ENCODE results near the gene SRSF4.
"Not testable (repeated sequence)": the region's sequence is repeated elsewhere in the genome, so short reads cannot be mapped to it uniquely, and the experiment has no call there.

Gene SRSF4

DNA sequence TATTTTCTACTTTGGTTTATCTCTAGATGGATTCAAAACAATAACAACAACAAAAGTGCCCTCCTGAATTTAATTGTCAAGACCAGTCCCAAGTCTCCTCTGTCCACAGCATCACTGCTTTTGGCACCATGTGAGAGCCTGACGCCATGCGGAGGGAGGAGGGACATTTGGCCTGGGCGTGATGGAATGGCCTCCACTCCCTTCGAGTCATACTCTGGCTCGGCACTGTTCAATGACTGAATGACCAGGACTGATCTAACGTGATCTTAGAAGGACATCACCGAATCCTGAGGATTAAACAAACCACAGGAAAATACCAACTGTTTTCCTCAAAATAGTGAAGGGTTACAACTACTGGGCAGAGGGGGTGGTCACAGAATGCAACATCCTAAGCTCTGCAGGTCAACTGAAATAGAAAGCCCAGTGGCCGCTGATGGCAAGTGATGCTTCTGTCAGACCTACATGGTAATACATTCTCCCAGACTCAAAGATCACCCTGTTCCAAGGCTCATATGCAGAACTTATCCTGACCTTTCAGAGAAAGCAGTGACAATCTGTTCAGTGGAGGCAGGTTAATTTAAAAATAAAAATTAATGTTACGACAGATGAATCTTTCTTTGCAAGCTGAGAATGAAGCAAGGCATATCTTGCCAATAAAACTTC, 19.1 kb downstream of the SRSF4 start:
- DNase-seq (ENCODE audit: low read depth), result no peak

DNA sequence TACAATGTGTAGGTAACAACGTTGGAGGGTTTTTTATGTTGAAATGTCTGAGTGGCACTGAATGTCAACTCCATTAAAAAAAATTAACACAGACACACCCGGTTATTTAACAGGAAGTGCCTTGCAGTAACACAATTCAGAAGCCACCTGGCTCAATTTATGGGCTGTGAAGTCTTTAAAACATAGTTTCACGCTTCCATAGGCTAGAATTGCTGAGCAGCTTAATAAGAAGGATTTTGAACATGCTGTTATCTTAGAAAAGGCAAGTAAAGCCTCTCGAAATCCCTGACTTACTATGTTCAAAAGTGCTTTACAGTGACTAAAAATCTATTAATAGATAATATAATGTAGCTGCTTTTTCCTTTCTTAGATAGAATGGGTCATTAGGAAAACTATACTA, 19.7 kb downstream of the SRSF4 start:
- DNase-seq (ENCODE audit: low read depth), result no peak

DNA sequence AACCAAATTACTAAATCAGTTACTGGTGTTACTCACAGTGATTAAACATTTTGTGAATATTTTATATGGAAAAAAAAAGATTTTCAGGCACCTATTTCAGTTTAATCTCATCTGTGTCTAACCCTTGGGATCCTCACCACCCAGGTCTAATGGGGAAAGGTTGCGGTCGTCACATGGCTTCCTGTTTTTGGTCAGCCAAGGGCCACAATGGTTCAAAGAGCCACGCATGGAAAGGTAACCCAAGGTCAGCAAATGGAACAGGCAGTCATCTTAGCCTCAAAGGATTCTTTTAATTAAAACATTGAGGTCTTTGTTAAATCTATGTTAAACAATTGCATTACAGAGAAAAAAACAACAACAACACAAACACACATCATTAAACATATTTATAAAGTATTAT, 21.9 kb downstream of the SRSF4 start:
- no peak for DNase-seq (ENCODE audit: low read depth)

DNA sequence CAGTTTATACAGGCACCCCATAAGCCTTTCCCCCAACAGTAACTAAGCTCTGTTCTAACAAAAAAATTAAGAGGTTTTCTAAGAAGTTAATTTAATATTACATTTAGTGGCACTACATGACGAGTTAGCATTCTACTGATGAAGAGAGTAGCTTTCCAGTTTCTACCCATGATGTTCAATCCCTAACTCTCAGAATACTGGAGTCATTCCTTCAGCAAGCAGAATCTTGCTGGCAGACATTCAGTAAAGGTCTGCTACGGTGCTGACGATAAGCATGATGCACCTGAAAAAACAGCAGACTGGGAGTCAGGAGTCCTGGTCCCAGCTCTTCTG, 24.5 kb downstream of the SRSF4 start:
- no peak for DNase-seq (ENCODE audit: low read depth)

DNA sequence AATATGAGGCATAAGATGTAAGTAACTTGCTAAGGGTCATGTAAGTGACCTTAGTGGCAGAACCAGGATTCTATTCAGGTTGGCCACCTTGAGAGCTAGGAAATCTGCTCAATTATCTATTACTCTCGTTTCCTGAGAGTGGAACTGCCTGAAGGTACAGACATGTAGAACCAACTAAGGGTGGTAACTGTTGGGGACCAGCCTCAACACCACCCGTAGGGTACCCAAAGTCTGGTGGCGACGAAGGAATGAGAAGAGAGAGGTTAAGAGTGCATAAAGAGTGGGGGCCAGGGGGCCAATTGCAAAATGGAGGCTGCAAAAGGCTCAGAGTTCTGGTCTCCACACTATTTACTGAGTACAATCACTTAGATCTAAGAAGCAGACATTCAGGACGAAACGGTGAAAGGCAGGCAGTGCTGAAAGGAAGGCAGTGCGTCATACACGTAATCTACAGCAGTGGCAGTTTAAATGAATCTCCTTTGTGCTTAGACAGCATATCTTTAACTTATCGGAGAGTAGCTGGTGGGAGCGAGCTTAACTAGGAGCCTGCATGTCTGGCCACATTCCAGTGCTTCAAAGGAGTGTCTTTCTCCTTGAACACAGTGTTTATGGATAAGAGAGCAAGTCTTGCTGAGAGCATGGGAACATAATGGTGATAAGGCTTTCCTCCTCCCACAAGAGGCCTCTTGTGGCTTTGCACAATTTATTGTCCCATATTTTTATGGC, 25.0 kb downstream of the SRSF4 start:
- no peak for DNase-seq (ENCODE audit: low read depth)

DNA sequence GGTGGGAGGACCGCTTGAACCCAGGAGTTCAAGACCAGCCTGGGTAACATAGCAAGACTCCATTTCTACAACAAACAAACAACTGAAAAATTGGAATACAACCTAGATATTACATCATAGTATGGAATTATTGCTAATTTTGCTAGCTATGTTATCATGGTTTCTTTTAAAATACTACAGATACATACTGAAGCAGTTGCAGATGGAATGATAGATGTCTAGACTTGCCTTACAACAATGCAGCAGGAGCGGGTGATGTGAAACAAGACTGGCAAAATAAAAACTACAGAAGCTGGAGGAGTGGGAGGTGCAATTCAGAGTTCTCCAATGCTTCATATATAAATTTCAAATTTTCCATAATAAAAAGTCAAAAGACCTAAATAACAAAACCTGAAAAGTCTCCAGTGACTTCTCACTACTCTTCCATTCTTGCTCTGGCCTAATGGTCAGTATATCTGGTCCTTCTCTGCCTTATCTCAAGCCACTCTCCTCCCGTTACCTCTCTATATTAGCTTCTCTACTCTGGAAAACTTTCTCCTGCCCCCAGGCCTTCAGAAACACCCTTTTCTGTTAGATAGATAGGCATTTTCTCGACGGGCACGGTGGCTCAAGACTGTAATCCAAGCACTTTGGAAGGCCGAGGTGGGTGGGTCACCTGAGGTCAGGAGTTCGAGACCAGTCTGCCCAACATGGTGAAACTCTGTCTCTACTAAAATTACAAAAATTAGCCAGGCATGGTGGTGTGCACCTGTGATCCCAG, 29.5 kb downstream of the SRSF4 start:
- no peak for DNase-seq (ENCODE audit: low read depth)

DNA sequence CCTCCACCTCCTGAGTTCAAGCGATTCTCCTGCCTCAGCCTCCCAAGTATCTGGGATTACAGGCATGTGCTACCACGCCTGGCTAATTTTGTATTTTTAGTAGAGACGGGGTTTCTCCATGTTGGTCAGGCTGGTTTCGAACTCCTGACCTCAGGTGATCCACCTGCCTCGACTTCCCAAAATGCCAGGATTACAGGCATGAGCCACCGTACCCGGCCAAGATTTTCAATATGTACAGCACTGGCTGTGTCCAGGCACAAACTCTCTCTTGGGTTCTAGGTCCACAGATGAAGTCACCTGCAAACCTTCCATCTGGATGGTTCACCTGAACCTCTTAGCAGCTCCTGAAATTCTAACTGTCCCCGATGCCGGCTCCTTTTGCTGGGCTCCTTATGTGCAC, 31.4 kb downstream of the SRSF4 start:
- not testable (repeated sequence) for DNase-seq (ENCODE audit: low read depth)

DNA sequence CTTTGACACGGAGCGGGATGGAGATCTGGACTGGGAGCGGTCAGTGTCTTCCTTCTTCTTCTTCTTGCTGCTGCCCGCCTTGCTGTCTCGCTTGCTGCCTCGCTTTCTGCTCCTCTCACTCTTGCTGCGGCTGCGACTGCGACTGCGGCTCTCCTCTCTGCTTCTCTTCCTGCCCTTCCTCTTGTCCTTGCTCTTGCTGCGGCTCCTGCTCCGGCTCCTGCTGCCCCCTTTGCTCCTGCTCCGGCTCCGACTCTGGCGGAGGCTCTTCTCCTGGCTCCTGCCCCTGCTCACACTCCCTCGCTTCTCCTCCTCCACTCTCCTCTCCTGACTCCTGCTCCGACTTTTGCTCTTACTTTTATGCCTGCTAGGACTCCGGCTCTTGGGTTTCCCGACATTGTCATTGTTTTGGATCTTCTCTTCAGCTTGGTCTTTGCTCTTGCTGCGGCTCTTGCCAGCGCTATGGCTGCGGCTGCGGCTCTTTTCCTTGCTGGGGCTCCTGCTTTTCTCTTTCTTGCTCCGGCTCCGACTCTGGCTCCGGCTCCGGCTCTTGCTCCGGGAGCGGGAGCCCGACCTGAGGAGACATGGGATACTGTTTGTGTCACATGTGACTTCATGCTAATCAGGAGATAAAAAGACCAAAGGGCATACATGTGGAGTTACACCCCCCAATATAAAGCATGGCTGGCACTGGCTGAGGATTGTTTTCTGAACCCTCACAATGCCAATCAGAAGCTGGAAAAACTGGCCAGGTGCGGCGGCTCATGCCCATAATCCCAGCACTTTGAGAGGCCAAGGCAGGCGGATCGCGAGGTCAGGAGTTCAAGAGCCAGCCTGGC, 32.8 kb downstream of the SRSF4 start:
- DNase-seq (ENCODE audit: low read depth), result no peak

DNA sequence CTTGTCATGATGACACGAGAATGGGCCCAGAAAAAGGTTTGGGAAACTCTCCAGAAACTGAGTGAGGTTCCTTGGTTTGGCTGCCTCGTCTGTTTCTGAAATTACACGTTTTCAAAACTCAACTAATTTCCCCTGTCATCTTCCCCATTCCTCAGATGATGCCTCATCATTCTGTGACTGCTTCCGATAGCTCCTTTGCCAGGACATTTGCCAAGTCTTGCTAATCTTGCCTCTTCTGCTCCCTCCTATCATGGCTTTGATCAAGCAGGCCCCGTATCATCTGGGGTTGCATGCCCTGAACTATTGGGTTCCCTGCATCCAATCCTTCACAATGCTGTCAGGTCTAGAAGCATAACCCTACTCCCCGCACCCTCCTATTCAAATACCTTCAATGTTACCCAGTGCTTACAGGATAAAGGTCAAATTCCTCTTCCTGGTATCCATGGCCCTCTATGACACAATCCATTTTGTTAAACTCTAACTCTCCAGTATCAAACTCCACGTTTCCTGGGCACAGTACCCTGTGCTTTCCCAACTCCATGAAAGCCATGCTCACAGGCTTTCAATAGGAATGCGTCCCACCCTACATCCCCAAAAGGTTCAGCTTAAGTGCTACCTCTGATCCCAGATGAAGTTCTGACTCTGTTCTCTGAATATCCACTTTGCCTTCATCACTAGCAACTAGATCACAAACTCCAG, 35.8 kb downstream of the SRSF4 start:
- no peak for DNase-seq (ENCODE audit: low read depth)

DNA sequence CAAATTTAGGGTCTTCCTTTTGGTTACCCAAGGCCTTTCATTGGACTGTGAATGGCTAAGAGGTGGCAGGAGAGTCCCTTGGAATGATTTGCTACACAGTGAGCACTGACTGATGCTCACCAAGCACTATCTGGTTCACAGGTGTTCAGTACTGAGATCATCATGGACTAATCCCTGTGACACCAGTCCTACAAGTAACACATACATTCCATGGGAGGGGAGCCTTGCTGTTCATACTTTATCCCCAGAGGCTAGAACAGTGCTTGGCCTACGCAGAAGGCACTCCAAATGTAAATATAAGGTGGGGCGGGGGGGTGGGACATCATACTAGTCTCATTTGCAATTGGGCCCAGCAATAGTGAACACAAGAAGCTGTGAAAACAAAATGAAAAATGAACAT, 37.5 kb downstream of the SRSF4 start:
- no peak for DNase-seq (ENCODE audit: low read depth)

DNA sequence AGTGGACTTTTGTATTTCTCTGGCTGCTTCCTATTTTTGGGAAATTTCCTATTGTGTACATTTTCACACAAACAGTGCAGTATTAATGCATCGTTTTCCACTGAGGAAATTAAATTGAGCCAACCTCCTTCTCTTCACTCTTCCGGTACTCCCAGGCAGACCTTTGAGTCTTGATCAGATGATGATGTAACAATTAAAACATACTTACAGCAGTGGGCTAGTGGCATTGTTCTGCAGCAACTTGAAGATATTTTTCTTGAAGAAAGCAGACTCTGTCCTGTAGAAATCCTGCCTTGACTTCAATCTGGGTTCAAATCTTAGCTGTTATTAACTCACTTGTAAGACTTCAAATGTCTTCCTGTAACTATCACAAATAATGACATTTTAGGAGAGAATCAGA, 39.0 kb downstream of the SRSF4 start:
- no peak for DNase-seq (ENCODE audit: low read depth)

DNA sequence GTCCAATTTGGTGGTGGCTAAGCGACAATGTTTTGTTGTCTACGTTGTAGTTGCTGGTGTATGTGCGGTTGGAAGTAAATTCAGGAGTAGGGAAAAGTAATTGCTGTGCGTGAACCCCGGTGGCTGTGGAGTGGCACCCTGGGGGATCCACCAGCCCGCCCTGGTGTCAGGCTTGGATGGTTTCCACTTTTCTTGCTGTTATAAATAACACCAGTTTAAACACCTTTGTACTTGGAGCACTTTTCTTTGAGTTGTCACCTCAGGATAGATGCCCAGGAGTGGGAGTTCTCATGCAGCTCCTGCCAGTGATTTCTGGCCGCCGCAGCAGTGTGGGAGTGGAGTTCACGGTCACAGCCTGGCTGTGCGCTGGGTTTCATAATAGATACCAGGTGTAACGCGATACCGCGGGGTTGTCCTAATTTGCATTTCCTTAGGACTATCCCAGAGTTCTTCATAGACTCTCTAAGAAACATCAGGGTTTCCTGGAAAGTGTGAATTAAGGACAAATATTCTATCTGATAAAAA, 45.2 kb downstream of the SRSF4 start:
- no peak for DNase-seq (ENCODE audit: low read depth)

DNA sequence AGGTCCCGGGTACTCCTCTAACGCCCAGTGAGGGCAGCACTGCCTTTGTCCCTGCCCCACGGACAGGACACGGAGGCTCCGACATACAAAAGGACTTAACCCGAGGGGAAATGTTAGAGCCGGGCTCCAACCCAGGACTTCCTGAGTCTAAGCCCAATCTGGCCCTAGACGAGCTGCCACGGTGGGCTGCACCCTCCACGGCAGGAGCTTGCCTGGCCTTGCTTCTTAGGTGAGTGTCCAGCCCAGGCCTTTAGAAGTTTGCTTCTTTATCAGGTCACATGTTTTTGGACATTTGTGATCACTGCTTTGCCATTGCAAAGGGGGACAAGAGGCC, 47.0 kb downstream of the SRSF4 start:
- no peak for DNase-seq (ENCODE audit: low read depth)

DNA sequence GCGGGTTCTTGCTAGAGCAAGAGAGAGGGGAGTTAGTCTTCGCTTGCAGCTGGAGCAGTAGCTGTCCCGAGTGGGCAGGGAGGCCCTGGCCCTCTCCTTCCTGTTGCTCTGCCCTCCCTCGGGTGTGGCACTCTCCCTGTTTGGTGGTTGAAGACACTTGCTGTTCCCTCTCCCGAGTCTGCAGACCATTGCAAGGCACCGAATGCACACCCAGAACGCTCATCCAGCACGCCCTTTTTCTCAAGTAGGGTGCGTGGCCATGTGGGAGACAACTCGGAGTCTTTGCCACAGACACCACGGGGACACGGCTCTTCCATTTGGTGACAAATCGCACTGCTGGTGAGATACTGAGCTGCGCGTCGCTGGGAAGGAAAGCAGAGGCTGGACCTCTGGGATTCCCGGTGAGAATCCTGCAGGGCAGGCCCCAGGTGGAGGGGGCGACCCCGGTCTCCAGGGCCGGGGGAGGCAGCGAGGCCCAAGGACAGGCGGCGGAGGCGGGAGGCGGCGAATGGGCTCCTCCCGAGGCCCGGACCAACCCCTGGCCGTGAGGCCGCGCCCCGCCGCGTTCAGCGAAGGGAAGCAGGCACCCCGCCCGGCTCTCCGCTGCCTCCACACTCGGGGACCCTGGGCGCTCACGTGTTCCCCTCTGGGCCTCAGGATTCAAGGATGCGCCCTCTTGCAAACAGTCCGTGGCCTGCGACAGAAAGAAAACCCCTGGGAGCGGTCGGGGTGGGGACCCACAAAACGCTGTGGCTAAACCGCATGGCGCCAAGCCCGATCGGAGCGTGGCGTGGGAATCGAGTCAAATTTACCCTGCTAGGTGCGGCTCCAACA, 47.6 kb downstream of the SRSF4 start:
- DNase-seq (ENCODE audit: low read depth), result no peak

DNA sequence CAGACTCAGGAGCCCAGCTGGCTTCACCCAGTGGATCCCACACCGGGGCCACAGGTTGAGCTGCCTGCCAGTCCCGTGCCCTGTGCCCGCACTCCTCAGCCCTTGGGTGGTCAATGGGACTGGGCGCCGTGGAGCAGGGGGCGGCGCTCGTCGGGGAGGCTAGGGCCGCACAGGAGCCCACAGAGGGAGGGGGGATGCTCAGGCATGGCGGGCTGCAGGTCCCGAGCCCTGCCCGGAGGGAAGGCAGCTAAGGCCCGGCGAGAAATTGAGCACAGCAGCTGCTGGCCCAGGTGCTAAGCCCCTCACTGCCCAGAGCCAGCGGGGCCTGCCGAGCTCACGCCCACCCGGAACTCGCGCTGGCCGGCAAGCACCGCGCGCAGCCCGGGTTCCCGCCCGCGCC, 50.6 kb downstream of the SRSF4 start:
- not testable (repeated sequence) for DNase-seq (ENCODE audit: low read depth)

DNA sequence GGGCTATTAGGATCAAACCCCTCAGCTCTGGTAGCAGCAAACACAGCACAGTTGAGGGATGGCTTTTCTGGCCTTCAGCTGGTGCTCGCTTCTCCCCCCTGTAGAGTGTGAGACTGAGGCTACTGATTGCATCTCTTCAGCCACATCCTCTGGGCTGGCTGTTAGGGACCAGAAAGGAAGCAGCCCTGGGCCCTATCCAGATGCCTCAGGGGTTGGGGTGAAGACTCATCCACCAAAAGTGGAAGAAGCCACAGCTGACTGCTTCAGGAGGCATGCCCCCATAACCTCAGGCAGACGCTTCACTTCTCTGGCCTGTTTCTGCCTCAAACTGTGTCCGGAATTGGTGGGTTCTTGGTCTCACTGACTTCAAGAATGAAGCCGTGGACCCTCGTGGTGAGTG, 51.8 kb downstream of the SRSF4 start:
- DNase-seq (ENCODE audit: low read depth), result no peak

DNA sequence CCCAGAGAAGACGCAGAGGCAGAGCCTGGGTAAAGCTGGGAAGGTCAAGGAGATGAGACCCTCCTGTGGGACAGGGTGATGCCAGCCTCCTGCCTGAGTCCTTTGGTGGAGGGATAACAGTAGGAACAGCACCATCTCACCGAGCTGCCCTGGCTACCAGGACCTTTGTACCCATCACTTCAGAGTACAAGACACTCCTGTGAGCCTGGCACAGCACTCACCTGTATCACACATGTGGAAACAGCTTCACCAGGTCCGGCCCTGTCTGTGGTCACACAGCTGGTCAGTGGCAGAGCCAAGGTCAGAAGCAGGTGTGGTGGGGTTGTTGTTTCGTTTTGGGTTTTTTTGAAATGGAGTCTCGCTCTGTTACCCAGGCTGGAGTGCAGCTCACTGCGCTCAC, 53.0 kb downstream of the SRSF4 start:
- no peak for DNase-seq (ENCODE audit: low read depth)

DNA sequence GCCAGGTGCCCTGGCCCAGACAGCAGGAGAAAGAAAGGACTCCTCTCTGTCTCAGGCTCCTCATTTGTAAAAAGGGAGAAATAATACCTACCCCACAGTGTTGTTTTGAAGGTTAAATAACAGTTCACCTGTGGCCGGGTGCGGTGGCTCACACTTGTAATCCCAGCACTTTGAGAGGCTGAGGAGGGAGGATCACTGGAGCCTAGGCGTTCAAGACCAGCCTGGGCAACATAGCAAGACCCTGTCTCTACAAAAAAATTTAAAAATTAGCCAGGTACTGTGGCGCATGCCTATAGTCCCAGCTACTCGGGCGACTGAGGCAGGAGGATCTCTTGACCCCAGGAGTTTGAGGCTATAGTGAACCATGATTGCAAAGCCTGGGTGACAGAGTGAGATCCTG, 55.5 kb downstream of the SRSF4 start:
- DNase-seq (ENCODE audit: low read depth), result no peak

DNA sequence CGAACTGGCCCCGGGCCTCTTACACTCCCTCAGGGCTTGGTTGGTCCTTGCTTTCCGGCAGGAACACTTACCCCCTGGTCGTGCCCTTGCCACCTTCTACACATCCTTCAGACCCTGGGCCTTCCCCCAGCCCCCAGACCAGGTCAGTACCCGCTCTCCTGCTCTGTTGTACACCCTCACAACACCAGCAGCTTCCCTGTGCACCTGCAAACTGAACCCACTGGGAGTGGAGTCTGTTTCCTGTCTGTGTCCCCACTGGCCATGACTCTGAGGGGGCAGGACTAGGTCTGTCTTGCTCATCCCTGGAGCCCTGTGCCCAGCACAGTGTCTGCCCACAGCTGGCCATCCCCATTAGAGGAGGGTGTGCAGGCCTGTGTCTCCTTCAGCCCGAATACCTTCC, 55.9 kb downstream of the SRSF4 start:
- no peak for DNase-seq (ENCODE audit: low read depth)

DNA sequence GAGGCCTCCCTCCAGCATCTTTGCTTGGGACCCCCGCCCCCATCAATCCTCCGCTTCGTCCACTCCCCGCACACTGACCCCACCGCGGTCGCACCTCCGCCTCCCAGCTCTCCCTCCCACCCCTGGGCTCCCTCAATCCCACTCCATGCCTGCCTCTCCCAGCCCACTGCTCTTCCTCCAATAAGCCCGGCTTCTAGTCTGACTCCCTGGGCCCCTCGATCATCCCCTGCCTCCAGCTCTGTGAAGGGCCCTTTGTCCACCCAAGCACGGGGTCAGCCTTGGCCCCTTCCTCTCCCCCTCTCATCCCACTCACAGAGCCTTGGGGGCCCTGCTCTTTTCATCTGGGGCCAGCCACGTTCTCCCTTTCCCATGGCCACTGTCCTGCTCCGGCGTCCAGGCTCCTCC, 56.5 kb downstream of the SRSF4 start:
- no peak for DNase-seq (ENCODE audit: low read depth)

All from activated T-cell treated with anti-CD3 and anti-CD28 coated beads for 48 hours (primary cell).